OCI-LY7 (cell line): ENCODE data around the gene ANKFY1.

Source experiments
- EZH2phosphoT487 ChIP-seq: fragments of 200-600 bp; sonication (generic); IDR thresholded peaks from 2 replicates; pipeline ENCODE4 v1.6.1; 2018; ENCODE audit warnings: low read depth, borderline replicate concordance, mild to moderate bottlenecking, mixed run types, antibody characterized with exemption, low read length, moderate library complexity, mixed read lengths
- TF ChIP-seq, protein P1 (sequence below): fragments of 200-600 bp; sonication (generic); conservative IDR thresholded peaks from 2 replicates; pipeline ENCODE4 v1.5.1; 2014; ENCODE audit warnings: mild to moderate bottlenecking, antibody characterized with exemption, low read length, moderate library complexity, mixed read lengths

DNA sequence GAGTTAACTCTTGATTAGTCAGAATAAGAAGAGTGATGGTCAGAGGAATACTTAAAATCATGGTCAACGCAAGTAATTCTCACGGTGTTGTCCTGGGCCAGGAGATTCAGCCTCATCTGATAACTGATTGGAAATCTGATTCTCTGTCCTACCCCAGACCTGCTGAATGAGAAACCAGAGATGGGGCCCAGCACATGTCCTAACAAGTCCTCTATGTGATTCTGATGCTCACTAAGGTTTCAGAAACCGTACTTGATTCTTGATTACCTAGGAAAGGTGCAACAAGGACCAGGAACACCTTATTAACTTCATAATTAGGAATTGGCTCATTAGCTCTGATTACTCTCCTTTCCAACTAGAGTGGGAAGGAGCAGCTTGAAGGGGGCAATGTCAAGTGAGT, 44.5 kb downstream of the ANKFY1 start:
- TF ChIP-seq, protein P1, sequence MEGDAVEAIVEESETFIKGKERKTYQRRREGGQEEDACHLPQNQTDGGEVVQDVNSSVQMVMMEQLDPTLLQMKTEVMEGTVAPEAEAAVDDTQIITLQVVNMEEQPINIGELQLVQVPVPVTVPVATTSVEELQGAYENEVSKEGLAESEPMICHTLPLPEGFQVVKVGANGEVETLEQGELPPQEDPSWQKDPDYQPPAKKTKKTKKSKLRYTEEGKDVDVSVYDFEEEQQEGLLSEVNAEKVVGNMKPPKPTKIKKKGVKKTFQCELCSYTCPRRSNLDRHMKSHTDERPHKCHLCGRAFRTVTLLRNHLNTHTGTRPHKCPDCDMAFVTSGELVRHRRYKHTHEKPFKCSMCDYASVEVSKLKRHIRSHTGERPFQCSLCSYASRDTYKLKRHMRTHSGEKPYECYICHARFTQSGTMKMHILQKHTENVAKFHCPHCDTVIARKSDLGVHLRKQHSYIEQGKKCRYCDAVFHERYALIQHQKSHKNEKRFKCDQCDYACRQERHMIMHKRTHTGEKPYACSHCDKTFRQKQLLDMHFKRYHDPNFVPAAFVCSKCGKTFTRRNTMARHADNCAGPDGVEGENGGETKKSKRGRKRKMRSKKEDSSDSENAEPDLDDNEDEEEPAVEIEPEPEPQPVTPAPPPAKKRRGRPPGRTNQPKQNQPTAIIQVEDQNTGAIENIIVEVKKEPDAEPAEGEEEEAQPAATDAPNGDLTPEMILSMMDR = no peak
- no peak for TF ChIP-seq EZH2phosphoT487
